Panc1 (cell line): ENCODE data around the gene MAPK7. TPM values are rescaled to one million over a fixed set of nuclear protein-coding genes. Genes with fewer than 3 reads are reported as not detected.

Experiments used
- ATAC-seq: fragments of 200-7000 bp; cut with Tn5 transposase; 2 replicates; pipeline ENCODE4 v1.9.1; 2020; ENCODE audit warnings: mild to moderate bottlenecking, moderate library complexity
- BruUV-seq: library from RNA; stranded (reverse); fragments of 400-500 nt; replicated peaks from 2 replicates; lab custom pipeline; 2021; lab: Mats Ljungman, UMichigan
- CTCF ChIA-PET: fragments of 300-600 bp; sonication (Branson Sonifier 250); formaldehyde crosslinking; loops from one replicate; lab custom pipeline; 2022; ENCODE audit warnings: antibody characterized with exemption; lab: Charles Lee
- POLR2A ChIA-PET: fragments of 300-600 bp; sonication (Branson Sonifier 250); formaldehyde crosslinking; loops from one replicate; lab custom pipeline; 2022; ENCODE audit warnings: antibody characterized with exemption; lab: Charles Lee
- DNase-seq: peaks from one replicate; pipeline ENCODE4 v3.0.0-alpha.2; 2010; ENCODE audit warnings: low read depth, low spot score
- H3K27ac ChIP-seq: 2 replicates; pipeline ENCODE4 v1.5.1; 2011; ENCODE audit warnings: mild to moderate bottlenecking, low read length, inconsistent platforms
- H3K27me3 ChIP-seq: fragments of 200-500 bp; sonication (Bioruptor generic); 2 replicates; pipeline ENCODE4 v1.6.0; 2014; ENCODE audit warnings: low read length, inconsistent platforms; ENCODE audit not compliant: control insufficient read depth, insufficient read depth
- H3K36me3 ChIP-seq: fragments of 200-500 bp; sonication (Bioruptor generic); 2 replicates; pipeline ENCODE4 v1.5.1; 2014; ENCODE audit warnings: inconsistent platforms, mild to moderate bottlenecking, low read length, moderate library complexity; ENCODE audit not compliant: control insufficient read depth, insufficient read depth
- H3K4me1 ChIP-seq: 2 replicates; pipeline ENCODE4 v1.5.1; 2011; ENCODE audit warnings: inconsistent platforms, mild to moderate bottlenecking, low read length, moderate library complexity; ENCODE audit not compliant: control insufficient read depth, insufficient read depth
- H3K4me3 ChIP-seq, 2 experiments: 2 replicates each; pipeline ENCODE4 v1.5.1; 2011 to 2012; ENCODE audit warnings: low read depth in 2 of 2, low read length in 2 of 2, mild to moderate bottlenecking in 2 of 2, inconsistent platforms in 1 of 2, moderate library complexity in 1 of 2
- H3K9me3 ChIP-seq: fragments of 200-500 bp; sonication (Bioruptor generic); 2 replicates; pipeline ENCODE4 v1.5.1; 2014; ENCODE audit warnings: low read depth, mild to moderate bottlenecking, inconsistent platforms, low read length, moderate library complexity; ENCODE audit not compliant: control insufficient read depth, insufficient read depth
- POLR2AphosphoS5 ChIP-seq: IDR thresholded peaks from 2 replicates; pipeline ENCODE4 v1.6.1; 2012; ENCODE audit warnings: mild to moderate bottlenecking, low read depth, low read length, moderate library complexity
- SIN3A ChIP-seq: IDR thresholded peaks from 2 replicates; pipeline ENCODE4 v1.6.1; 2012; ENCODE audit warnings: low read depth, mild to moderate bottlenecking, low read length, moderate library complexity, borderline replicate concordance; ENCODE audit not compliant: insufficient read depth
- TCF7L2 ChIP-seq: IDR thresholded peaks from 2 replicates; pipeline ENCODE4 v1.6.1; 2011; ENCODE audit warnings: mild to moderate bottlenecking, low read depth, low read length, inconsistent platforms
- in situ Hi-C: cut with HindIII; loops from 2 replicates; pipeline ENCODE4 v1.10.0; 2016; ENCODE audit warnings: low sequenced_read_pairs, low pct_unique_long_range_greater_than_20kb
- intact Hi-C: fragments of 100-400 bp; cut with micrococcal nuclease; formaldehyde crosslinking; loops from one replicate; pipeline ENCODE4 v1.10.0; 2022; ENCODE audit not compliant: unreplicated experiment
- total RNA-seq: library from RNA; stranded (reverse); gene quantifications from one replicate; pipeline ENCODE4 v1.2.1, GENCODE V29; 2021; ENCODE audit not compliant: unreplicated experiment
- TF ChIP-seq, protein P1 (sequence below): fragments of 450-650 bp; IDR thresholded peaks from 2 replicates; pipeline ENCODE4 v1.5.1; 2017; ENCODE audit warnings: mild to moderate bottlenecking
- TF ChIP-seq, protein P2 (sequence below), 2 experiments: IDR thresholded peaks; 2 replicates each; pipeline ENCODE4 v1.6.1; 2011 to 2012; ENCODE audit warnings: low read depth in 2 of 2, control low read depth in 1 of 2, low read length in 1 of 2, mild to moderate bottlenecking in 1 of 2, moderate library complexity in 1 of 2; ENCODE audit not compliant: insufficient read depth in 1 of 2

Gene MAPK7
- total RNA-seq, 1 experiment from 2014 or later: 28.9 TPM

DNA sequence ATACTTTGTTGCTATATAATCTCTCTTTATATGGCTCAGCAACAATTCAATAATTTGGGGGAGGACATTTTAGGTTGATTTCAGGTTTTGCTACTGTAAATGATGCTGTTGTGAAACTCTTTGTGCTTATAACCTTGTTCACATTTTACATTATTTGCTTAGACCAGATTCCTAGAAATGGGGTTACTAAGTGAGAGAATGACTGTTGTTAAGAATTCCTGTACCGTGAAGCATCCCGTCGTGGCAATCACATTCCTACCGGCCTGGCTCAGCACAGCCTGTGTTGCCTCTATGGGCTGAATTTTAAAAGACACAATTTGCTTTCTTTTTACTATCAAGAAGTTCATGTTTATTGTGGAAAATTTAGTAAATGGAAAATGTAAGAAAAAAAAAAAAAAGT lies 47.2 kb upstream of the MAPK7 start:
- intact Hi-C loops: no loop called here

DNA sequence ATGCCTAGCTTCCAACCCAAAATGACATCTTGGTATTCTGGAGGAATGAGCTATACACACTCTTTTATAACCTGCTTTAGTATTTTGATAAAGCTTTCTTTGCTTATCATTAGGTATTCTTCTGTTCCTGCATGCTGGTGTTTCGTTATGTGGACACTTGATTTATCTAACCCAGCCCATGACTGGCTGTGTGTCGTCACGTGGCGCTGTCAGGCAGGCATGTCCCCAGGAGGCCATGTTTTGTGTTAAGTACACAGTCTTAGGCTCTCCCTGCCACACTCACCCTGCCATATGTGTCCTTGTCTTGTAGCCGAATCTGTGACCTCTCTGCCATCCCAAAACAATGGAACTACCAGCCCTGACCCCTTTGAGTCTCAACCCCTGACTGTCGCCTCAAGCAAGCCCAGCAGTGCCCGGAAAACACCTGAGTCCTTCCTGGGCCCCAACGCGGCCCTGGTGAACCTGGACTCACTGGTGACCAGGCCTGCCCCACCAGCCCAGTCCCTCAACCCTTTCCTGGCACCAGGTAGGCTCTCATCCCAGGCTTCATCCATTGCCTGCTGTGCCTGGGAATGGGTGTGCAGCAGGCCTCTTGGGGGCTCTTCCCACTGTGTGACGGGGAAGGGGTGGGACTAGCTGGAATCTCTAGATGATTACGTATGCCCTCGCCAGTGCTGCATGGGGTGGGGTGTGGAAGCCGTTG lies 46.6 kb upstream of the MAPK7 start:
- Histone ChIP-seq H3K36me3 (no peaks in the 10 kb centered on the region), H3K4me1 (no peaks in the 10 kb centered on the region), H3K27me3 (no peaks in the 10 kb centered on the region), H3K27ac (no peak overlapping the region), H3K4me3 (no peak overlapping the region), H3K9me3 (no peaks in the 10 kb centered on the region)
- ATAC-seq (no peak), DNase-seq (no peak)
- ChIA-PET CTCF (no interaction called here), POLR2A (no interaction called here)
- no TSS peak for BruUV-seq
- in situ Hi-C loops: no loop called here
- intact Hi-C loops: no loop called here
- TF ChIP-seq, protein P1, sequence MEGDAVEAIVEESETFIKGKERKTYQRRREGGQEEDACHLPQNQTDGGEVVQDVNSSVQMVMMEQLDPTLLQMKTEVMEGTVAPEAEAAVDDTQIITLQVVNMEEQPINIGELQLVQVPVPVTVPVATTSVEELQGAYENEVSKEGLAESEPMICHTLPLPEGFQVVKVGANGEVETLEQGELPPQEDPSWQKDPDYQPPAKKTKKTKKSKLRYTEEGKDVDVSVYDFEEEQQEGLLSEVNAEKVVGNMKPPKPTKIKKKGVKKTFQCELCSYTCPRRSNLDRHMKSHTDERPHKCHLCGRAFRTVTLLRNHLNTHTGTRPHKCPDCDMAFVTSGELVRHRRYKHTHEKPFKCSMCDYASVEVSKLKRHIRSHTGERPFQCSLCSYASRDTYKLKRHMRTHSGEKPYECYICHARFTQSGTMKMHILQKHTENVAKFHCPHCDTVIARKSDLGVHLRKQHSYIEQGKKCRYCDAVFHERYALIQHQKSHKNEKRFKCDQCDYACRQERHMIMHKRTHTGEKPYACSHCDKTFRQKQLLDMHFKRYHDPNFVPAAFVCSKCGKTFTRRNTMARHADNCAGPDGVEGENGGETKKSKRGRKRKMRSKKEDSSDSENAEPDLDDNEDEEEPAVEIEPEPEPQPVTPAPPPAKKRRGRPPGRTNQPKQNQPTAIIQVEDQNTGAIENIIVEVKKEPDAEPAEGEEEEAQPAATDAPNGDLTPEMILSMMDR: no peak
- TF ChIP-seq SIN3A: no peak
- no peak for TF ChIP-seq POLR2AphosphoS5
- TF ChIP-seq, protein P2, sequence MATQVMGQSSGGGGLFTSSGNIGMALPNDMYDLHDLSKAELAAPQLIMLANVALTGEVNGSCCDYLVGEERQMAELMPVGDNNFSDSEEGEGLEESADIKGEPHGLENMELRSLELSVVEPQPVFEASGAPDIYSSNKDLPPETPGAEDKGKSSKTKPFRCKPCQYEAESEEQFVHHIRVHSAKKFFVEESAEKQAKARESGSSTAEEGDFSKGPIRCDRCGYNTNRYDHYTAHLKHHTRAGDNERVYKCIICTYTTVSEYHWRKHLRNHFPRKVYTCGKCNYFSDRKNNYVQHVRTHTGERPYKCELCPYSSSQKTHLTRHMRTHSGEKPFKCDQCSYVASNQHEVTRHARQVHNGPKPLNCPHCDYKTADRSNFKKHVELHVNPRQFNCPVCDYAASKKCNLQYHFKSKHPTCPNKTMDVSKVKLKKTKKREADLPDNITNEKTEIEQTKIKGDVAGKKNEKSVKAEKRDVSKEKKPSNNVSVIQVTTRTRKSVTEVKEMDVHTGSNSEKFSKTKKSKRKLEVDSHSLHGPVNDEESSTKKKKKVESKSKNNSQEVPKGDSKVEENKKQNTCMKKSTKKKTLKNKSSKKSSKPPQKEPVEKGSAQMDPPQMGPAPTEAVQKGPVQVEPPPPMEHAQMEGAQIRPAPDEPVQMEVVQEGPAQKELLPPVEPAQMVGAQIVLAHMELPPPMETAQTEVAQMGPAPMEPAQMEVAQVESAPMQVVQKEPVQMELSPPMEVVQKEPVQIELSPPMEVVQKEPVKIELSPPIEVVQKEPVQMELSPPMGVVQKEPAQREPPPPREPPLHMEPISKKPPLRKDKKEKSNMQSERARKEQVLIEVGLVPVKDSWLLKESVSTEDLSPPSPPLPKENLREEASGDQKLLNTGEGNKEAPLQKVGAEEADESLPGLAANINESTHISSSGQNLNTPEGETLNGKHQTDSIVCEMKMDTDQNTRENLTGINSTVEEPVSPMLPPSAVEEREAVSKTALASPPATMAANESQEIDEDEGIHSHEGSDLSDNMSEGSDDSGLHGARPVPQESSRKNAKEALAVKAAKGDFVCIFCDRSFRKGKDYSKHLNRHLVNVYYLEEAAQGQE (IDR thresholded peaks at IDR 0.05; ENCODE audit: insufficient read depth in 1 of 2, low read depth in 2 of 2, low read length in 1 of 2): no peak
- TF ChIP-seq TCF7L2: no peak

More for the DNA sequence above, 47.2 kb upstream of the MAPK7 start:
- CTCF ChIA-PET: no interaction called here
- Histone ChIP-seq H3K27me3 (no peaks in the 10 kb centered on the region), H3K36me3 (no peaks in the 10 kb centered on the region), H3K27ac (no peak overlapping the region), H3K4me1 (no peaks in the 10 kb centered on the region), H3K4me3 (no peak overlapping the region), H3K9me3 (no peaks in the 10 kb centered on the region)
- TF ChIP-seq POLR2AphosphoS5 (no peak), SIN3A (no peak), TCF7L2 (no peak)
- TF ChIP-seq, protein P2 (IDR thresholded peaks at IDR 0.05; ENCODE audit: insufficient read depth in 1 of 2, low read depth in 2 of 2, low read length in 1 of 2): no peak
- TF ChIP-seq, protein P1: no peak
- POLR2A ChIA-PET: no interaction called here
- in situ Hi-C loops: no loop called here
- ATAC-seq (no peak), DNase-seq (no peak)
- BruUV-seq: no TSS peak
